Mesothelial cell of epicardium (in vitro differentiated cells): ENCODE results near the gene KLHL17. TPM values are rescaled to one million over a fixed set of nuclear protein-coding genes. Genes with fewer than 3 reads are reported as not detected.

Experiments used
- DNase-seq, 2 experiments: peaks; one replicate each; pipeline ENCODE4 v3.0.0; 2021; ENCODE audit warnings: low spot score in 2 of 2; ENCODE audit not compliant: unreplicated experiment in 2 of 2
- H3K27ac Mint-ChIP-seq: 2 replicates; pipeline ENCODE4 v1.8.0; 2021; ENCODE audit warnings: mixed read lengths
- H3K27me3 Mint-ChIP-seq: 2 replicates; pipeline ENCODE4 v1.8.0; 2021; ENCODE audit warnings: low read depth, mixed read lengths
- H3K36me3 Mint-ChIP-seq: 2 replicates; pipeline ENCODE4 v1.8.0; 2021; ENCODE audit warnings: mixed read lengths
- H3K4me1 Mint-ChIP-seq: 2 replicates; pipeline ENCODE4 v1.8.0; 2021; ENCODE audit warnings: mixed read lengths
- H3K4me3 Mint-ChIP-seq: 2 replicates; pipeline ENCODE4 v1.8.0; 2021; ENCODE audit warnings: mild to moderate bottlenecking, moderate library complexity, mixed read lengths
- H3K9me3 Mint-ChIP-seq: 2 replicates; pipeline ENCODE4 v1.8.0; 2021; ENCODE audit warnings: mixed read lengths
- CTCF ChIP-seq: fragments of 200-600 bp; sonication (generic); IDR thresholded peaks from one replicate; pipeline ENCODE4 v1.5.0; 2021; ENCODE audit warnings: antibody characterized with exemption; ENCODE audit not compliant: unreplicated experiment
- total RNA-seq: library from RNA; stranded (reverse); gene quantifications from 3 replicates; pipeline ENCODE4 v1.2.1, GENCODE V29; 2021

The KLHL17 gene
- total RNA-seq, 1 donor from 2014 or later = 47.0 TPM

DNA sequence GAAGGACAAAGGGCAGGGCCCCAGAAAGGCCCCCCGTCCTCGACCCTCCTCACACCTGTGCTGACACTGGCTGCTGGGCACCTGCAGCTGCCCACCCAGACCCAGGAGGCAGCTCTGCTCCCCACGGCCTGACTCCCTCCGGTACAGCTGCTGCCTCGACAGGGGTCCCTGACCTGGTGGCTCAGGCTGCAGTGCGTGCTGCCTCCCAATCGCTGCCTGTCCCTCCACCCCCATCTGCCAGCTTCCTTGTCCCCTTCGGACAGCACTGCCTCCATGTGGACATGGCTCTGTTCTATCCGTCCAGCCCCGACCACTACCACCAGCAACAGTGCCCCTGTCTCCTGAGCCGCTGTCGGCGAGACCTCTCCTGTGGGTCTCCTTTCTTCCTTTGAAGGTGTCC is 5.5 kb upstream of the KLHL17 start:
- Mint-ChIP-seq H3K27ac (no peak overlapping the region), H3K9me3 (no peaks in the 10 kb centered on the region), H3K4me1 (peaks cover 11% of the 10 kb centered on the region), H3K4me3 (no peak overlapping the region), H3K36me3 (peaks cover 36% of the 10 kb centered on the region), H3K27me3 (no peaks in the 10 kb centered on the region)
- no peak for DNase-seq
- TF ChIP-seq CTCF = no peak

DNA sequence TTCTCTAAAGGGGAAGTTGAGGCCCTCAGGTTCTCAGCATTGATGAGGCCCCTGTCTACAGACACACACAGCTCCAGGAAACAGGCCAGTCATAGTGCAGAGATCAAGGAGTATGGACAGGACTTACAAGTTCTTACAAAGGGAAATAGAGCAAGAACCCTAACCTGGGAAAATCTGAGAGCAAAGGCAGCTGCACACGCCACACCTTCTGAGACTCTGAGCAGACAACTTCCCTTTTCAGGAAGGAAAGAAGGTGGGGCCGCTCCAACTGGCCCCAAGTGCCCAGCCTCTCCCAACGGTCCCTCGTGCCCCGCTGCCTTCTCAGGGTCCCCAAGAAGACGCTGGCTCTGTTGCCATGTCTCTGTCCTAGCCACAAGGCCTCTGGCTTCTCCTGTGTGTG is 4.9 kb upstream of the KLHL17 start:
- Mint-ChIP-seq H3K9me3 (no peaks in the 10 kb centered on the region), H3K27ac (no peak overlapping the region), H3K4me3 (no peak overlapping the region), H3K4me1 (peaks cover 11% of the 10 kb centered on the region), H3K36me3 (peaks cover 31% of the 10 kb centered on the region), H3K27me3 (no peaks in the 10 kb centered on the region)
- DNase-seq = no peak
- TF ChIP-seq CTCF = no peak

GRCh38 chr1:956636-957035 is 3.7 kb upstream of the KLHL17 start:
- DNase-seq = no peak

DNA sequence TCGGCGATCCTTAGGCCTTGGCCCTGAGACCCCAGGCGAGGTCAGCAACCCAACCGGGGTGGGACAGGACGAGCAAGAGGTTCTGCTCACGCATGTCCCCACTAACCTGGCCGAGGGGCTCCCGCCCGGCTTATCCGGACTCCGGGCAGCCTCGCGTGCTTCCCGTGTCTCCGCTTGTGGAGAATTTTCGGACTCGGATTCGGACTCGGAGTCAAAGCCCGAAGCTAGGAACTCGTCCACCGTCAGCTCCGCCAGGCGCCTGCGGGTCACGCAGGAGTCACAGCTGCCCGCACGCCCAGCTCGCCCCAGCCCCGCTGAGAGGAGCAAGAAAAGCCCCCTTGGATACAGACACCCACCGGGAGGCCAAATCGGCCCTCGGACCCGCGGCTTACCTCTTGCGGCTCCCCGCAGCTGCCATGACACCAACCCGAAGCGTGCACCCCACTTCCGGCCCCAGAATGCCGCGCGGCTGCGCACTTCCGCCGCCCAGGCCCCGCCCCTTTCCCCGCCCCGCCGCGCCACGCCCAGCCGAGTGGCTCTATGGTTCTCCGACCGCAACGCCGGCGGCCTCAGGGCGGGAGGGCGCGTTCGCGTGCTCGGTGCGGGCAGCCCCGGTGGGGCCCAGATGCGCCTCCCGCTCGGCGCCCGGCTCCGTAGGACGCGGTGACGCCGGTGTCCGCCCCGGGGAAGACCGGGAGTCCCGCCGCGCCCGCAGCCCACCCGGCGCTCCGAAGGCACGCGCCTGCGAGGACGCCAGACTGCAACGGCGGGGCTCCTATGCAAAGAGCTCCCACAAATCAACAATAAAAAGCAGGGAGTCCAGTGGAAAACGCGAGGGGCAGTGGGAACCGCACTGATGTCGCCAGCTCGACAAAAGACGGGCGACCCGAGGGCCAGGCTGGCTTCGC is 1.3 kb upstream of the KLHL17 start, which contains the start of gene NOC2L:
Gene NOC2L (minus strand): TSS at position 434 of the 908 bp plus-strand sequence. CDS start 16 bp downstream, at position 418.
- no peaks in the 10 kb centered on the region for H3K9me3 Mint-ChIP-seq
- H3K4me3 Mint-ChIP-seq = peak within 1 kb of the TSS; percentile 85
- TF ChIP-seq CTCF = no peak
- no peaks in the 10 kb centered on the region for H3K27me3 Mint-ChIP-seq
- H3K4me1 Mint-ChIP-seq = peaks cover 11% of the 10 kb centered on the region
- H3K27ac Mint-ChIP-seq = peak within 1 kb of the TSS; percentile 59
- DNase-seq = peak; percentile 93 to 94
- H3K36me3 Mint-ChIP-seq = peaks cover 16% of the 10 kb centered on the region

More at GRCh38 chr1:956636-957035, 3.7 kb upstream of the KLHL17 start:
- Mint-ChIP-seq H3K9me3 (no peaks in the 10 kb centered on the region), H3K4me1 (peaks cover 11% of the 10 kb centered on the region), H3K27ac (no peak overlapping the region), H3K27me3 (no peaks in the 10 kb centered on the region), H3K36me3 (peaks cover 24% of the 10 kb centered on the region), H3K4me3 (no peak overlapping the region)
- no peak for TF ChIP-seq CTCF

GRCh38 chr1:959731-960362 is 537 bp upstream of the KLHL17 start:
- no peak for TF ChIP-seq CTCF
- Mint-ChIP-seq H3K4me1 (peaks cover 11% of the 10 kb centered on the region), H3K27ac (no peak overlapping the region), H3K9me3 (no peaks in the 10 kb centered on the region), H3K4me3 (peak overlapping the region; percentile 85), H3K36me3 (peaks cover 12% of the 10 kb centered on the region), H3K27me3 (no peaks in the 10 kb centered on the region)
- no peak for DNase-seq
